ENCODE results near the gene HRNR. TPM values are rescaled to one million over a fixed set of nuclear protein-coding genes. Genes with fewer than 3 reads are reported as not detected.

The HRNR gene
- total and polyA plus RNA-seq, 4 donors: 0.04 TPM; not detected in 3

GRCh38 chr1:152170287-152170905 is 53.6 kb downstream of the HRNR start:
- peaks cover 0 to 2% (median 0%) of the 10 kb centered on the region in 4 donors for H3K4me1 ChIP-seq (ENCODE audit: control insufficient read depth in 4 of 4, insufficient read depth in 4 of 4, low read length in 3 of 4)
- no peaks in the 10 kb centered on the region for H3K9me3 ChIP-seq (ENCODE audit: control insufficient read depth in 4 of 4, low read length in 3 of 4)
- no peak for TF ChIP-seq TAF1 (conservative IDR thresholded peaks at IDR 0.05)
- no peak for TF ChIP-seq ZBTB33 (IDR thresholded peaks at IDR 0.05)
- no peak for TF ChIP-seq REST (IDR thresholded peaks at IDR 0.05)
- TF ChIP-seq ATF3 (IDR thresholded peaks at IDR 0.05): no peak
- no peak for TF ChIP-seq RXRA (IDR thresholded peaks at IDR 0.05)
- TF ChIP-seq MAX (IDR thresholded peaks at IDR 0.05): no peak
- TF ChIP-seq HNF4G (IDR thresholded peaks at IDR 0.05): no peak
- no peak for TF ChIP-seq YY1 (IDR thresholded peaks at IDR 0.05)
- TF ChIP-seq EGR1 (IDR thresholded peaks at IDR 0.05; ENCODE audit: low read depth in 2 of 2): no peak
- TF ChIP-seq FOXA1 (IDR thresholded peaks at IDR 0.05): no peak
- no peak for TF ChIP-seq CTCF (IDR thresholded peaks at IDR 0.05; ENCODE audit: low read depth, low read length, missing input control)
- no peak for TF ChIP-seq FOXA2 (IDR thresholded peaks at IDR 0.05)
- no peak for TF ChIP-seq JUND (IDR thresholded peaks at IDR 0.05)
- no peak for TF ChIP-seq HNF4A (conservative IDR thresholded peaks at IDR 0.05)
- TF ChIP-seq NR2F2 (IDR thresholded peaks at IDR 0.05): no peak
- TF ChIP-seq SP1 (IDR thresholded peaks at IDR 0.05): no peak
- TF ChIP-seq GABPA (IDR thresholded peaks at IDR 0.05 in 1 of 2, conservative IDR thresholded peaks at IDR 0.05 in 1 of 2): no peak
- TF ChIP-seq RAD21 (IDR thresholded peaks at IDR 0.05): no peak

More at GRCh38 chr1:152170287-152170905, 53.6 kb downstream of the HRNR start:
- 62% methylated on average over 5 of the region's 5 CpGs for WGBS
- H3K36me3 ChIP-seq (ENCODE audit: control insufficient read depth in 4 of 4, insufficient read depth in 3 of 4, low read depth in 1 of 4, low read length in 3 of 4): no peaks in the 10 kb centered on the region
- no peak overlapping the region for H3K27ac ChIP-seq (ENCODE audit: low read depth in 1 of 2, low read length in 2 of 2)
- no peak for DNase-seq (ENCODE audit: low spot score)
- H3K9ac ChIP-seq (ENCODE audit: low read depth in 1 of 2, low read length in 2 of 2): no peak overlapping the region
- H3K27me3 ChIP-seq (ENCODE audit: control insufficient read depth in 4 of 4, insufficient read depth in 4 of 4, low read length in 3 of 4): peaks cover 0 to 3% (median 0%) of the 10 kb centered on the region in 4 donors
- no peak overlapping the region for H3K4me3 ChIP-seq (ENCODE audit: low read depth in 1 of 3, low read length in 3 of 3)

Measured in liver (tissue), 9 donors.